ENCODE data around the gene UBASH3A. TPM values are rescaled to one million over a fixed set of nuclear protein-coding genes. Genes with fewer than 3 reads are reported as not detected.

Gene UBASH3A
- total RNA-seq, 1 donor from 2014 or later = 6.4 TPM

DNA sequence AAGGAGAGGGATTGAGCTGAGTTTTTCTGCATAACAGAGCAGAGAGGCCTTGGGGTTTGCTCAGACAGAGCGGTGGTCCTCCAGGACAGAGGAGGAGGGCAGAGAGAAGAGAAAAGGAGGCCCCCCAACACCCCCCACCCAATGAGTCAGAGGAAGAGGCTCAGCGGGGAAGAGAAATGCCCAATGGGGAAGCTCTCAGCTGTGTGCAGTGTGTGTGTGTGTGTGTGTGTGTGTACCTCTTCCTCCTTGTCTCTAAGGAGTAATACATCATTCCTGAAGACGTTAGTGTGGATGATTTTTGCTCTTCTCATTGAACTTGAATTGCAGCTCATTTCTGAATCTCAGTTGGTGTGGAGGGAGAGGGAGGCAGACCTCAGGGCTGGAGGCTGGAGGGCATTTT, 16.5 kb upstream of the UBASH3A start:
- Histone ChIP-seq H3K27ac (no peak overlapping the region), H3K27me3 (no peaks in the 10 kb centered on the region), H3K36me3 (no peaks in the 10 kb centered on the region), H3K4me3 (no peak overlapping the region), H3K9me3 (no peaks in the 10 kb centered on the region), H3K4me1 (no peaks in the 10 kb centered on the region)
- no peak for TF ChIP-seq POLR2A (IDR thresholded peaks at IDR 0.05)
- TF ChIP-seq POLR2AphosphoS5 (IDR thresholded peaks at IDR 0.05; ENCODE audit: insufficient read depth in 1 of 2, low read depth in 1 of 2) = no peak
- no peak for DNase-seq (ENCODE audit: extremely low spot score in 2 of 2)
- intact Hi-C loops (cut with DNase I) = no loop called here

DNA sequence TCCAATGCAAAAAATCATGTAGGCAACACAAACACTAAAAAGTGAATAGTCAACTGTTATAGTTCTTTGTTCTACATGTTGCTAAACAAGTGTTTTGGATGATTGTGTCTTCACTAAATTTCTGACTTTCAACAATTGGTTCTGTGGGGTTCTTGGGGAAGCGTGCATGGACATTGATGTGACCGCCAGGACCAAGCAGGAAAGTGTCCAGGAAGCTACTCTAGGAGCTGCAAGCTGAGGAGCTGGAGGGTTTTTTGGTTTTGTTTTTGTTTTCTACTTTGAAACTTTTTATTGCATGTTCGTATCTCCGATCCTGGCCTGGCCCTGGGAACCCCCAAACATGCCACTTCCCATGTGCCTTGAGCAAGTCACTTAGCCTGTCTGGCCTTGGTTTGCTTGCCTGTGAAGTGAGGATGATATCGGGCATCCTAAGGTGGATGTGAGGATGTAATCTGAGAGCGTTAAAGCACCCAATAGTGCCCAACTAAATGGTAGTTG, 15.8 kb upstream of the UBASH3A start:
- intact Hi-C loops (cut with DNase I) = no loop called here
- H3K4me3 ChIP-seq = no peak overlapping the region
- H3K27me3 ChIP-seq = no peaks in the 10 kb centered on the region
- TF ChIP-seq POLR2AphosphoS5 (IDR thresholded peaks at IDR 0.05; ENCODE audit: insufficient read depth in 1 of 2, low read depth in 1 of 2) (no peak), POLR2A (IDR thresholded peaks at IDR 0.05) (no peak)
- TF ChIP-seq, protein P1, sequence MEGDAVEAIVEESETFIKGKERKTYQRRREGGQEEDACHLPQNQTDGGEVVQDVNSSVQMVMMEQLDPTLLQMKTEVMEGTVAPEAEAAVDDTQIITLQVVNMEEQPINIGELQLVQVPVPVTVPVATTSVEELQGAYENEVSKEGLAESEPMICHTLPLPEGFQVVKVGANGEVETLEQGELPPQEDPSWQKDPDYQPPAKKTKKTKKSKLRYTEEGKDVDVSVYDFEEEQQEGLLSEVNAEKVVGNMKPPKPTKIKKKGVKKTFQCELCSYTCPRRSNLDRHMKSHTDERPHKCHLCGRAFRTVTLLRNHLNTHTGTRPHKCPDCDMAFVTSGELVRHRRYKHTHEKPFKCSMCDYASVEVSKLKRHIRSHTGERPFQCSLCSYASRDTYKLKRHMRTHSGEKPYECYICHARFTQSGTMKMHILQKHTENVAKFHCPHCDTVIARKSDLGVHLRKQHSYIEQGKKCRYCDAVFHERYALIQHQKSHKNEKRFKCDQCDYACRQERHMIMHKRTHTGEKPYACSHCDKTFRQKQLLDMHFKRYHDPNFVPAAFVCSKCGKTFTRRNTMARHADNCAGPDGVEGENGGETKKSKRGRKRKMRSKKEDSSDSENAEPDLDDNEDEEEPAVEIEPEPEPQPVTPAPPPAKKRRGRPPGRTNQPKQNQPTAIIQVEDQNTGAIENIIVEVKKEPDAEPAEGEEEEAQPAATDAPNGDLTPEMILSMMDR (IDR thresholded peaks at IDR 0.05) = no peak
- no peaks in the 10 kb centered on the region for H3K9me3 ChIP-seq
- no peak overlapping the region for H3K27ac ChIP-seq
- no peak for DNase-seq (ENCODE audit: extremely low spot score in 2 of 2)
- H3K36me3 ChIP-seq = no peaks in the 10 kb centered on the region
- no peaks in the 10 kb centered on the region for H3K4me1 ChIP-seq

DNA sequence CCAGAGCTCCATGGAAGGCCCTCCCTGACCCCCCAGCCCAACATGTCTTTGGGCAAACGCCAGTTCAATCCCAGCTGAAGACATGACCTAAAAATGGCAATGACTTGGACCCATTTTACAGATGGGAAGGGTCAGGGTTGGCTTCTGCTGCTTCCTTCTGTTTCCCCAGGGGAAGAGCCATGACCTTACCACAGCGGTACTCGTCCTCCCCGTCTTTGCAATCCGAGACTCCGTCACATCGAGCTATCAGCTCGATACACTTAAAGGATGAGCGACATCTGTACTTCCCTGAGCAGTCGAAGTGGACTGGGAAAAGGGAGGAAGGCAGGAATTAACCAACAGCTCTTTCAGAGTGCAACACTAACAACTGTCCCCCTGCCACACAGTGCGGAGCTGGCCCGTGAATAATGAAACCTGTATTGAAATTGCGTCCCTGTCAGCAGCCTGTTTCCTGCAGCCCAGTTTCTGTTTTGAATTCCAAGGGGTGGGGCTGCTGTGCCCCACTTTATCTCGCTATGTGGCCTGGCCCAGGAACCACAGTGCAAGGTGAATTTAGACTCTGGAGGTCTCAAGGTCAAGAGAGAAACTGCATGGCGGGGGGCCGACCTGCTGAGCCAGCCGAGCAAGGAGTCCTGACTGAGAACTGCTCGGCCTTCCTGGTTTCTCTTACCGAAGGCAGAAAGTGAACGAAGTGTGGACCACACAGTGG, 14.8 kb upstream of the UBASH3A start:
- TF ChIP-seq POLR2AphosphoS5 (IDR thresholded peaks at IDR 0.05; ENCODE audit: insufficient read depth in 1 of 2, low read depth in 1 of 2) (no peak), POLR2A (IDR thresholded peaks at IDR 0.05) (no peak)
- TF ChIP-seq, protein P1 (IDR thresholded peaks at IDR 0.05) = no peak
- Histone ChIP-seq H3K27ac (no peak overlapping the region), H3K36me3 (no peaks in the 10 kb centered on the region), H3K4me3 (no peak overlapping the region), H3K4me1 (no peaks in the 10 kb centered on the region), H3K27me3 (no peaks in the 10 kb centered on the region), H3K9me3 (no peaks in the 10 kb centered on the region)
- intact Hi-C loops (cut with DNase I) = no loop called here
- DNase-seq (ENCODE audit: extremely low spot score in 2 of 2) = no peak

DNA sequence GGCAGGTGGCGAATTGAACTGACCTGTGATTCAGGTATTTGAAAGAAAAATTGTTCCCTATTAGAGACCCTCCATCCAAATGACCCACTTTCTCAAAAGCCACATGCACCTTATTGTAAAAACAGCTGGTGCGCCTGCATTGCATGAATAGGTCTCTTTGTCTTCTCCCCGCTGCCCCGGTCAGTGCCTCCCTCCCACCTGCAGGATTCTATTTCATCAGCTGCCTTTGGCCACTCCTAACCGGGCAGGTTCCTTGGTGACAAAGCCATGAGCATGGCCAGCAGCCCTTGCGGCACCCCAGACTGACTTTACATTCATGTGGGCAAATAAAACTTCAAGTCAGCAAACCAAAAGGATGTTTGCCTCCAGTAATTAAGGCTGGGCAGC, 14.3 kb upstream of the UBASH3A start:
- Histone ChIP-seq H3K9me3 (no peaks in the 10 kb centered on the region), H3K27ac (no peak overlapping the region), H3K27me3 (no peaks in the 10 kb centered on the region), H3K36me3 (no peaks in the 10 kb centered on the region), H3K4me3 (no peak overlapping the region), H3K4me1 (no peaks in the 10 kb centered on the region)
- TF ChIP-seq POLR2AphosphoS5 (IDR thresholded peaks at IDR 0.05; ENCODE audit: insufficient read depth in 1 of 2, low read depth in 1 of 2) (no peak), POLR2A (IDR thresholded peaks at IDR 0.05) (no peak)
- TF ChIP-seq, protein P1 (IDR thresholded peaks at IDR 0.05) = no peak
- no peak for DNase-seq (ENCODE audit: extremely low spot score in 2 of 2)
- intact Hi-C loops (cut with DNase I) = no loop called here

DNA sequence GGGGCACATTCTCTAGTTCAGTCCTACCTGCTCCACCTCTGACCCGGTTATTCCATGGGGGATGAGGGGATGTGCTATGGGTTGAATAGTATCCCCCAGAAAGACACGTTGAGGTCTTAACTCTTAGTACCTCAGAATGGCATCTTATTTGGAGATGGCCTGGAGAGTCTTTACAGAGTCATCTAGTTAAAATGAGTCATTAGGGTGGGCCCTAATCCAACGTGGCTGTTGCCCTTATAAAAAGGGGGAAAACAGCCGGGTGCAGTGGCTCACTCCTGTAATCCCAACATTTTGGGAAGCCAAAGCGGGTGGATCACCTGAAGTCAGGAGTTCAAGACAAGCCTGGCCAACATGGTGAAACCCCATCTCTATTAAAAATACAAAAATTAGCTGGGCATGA, 13.5 kb upstream of the UBASH3A start:
- H3K27ac ChIP-seq = no peak overlapping the region
- H3K9me3 ChIP-seq = no peaks in the 10 kb centered on the region
- no peak for DNase-seq (ENCODE audit: extremely low spot score in 2 of 2)
- no peaks in the 10 kb centered on the region for H3K36me3 ChIP-seq
- no peaks in the 10 kb centered on the region for H3K4me1 ChIP-seq
- H3K27me3 ChIP-seq = no peaks in the 10 kb centered on the region
- intact Hi-C loops (cut with DNase I) = no loop called here
- no peak overlapping the region for H3K4me3 ChIP-seq
- no peak for TF ChIP-seq POLR2A (IDR thresholded peaks at IDR 0.05)
- TF ChIP-seq, protein P1 (IDR thresholded peaks at IDR 0.05) = no peak
- no peak for TF ChIP-seq POLR2AphosphoS5 (IDR thresholded peaks at IDR 0.05; ENCODE audit: insufficient read depth in 1 of 2, low read depth in 1 of 2)
